ENCODE measurements around the gene BGN. TPM values are rescaled to one million over a fixed set of nuclear protein-coding genes. Genes with fewer than 3 reads are reported as not detected.

BGN gene
- total RNA-seq, 1 donor from 2014 or later = 0.56 TPM

DNA sequence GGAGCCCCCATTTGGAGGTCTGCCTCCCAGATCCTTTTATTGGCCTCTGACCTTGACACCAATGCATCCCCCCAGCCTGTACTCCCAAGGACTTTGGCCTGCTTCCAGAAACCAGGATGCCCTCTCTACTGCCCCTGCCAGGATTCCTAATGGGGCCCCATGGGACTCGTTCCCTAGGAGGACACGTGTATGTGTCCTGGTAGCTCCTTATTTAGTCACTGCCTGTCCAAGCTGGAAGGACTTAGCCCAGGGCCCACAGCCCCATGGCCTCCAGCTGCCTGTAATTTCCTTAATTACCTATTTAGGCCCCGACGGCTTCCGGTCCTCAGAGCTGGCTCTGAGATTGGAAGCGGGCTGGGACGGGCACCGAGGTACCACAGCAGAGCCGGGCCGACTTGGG is 32.0 kb downstream of the BGN start:
- H3K4me3 Mint-ChIP-seq (ENCODE audit: unreplicated experiment) = peak overlapping the region; percentile 64
- peaks cover 7% of the 10 kb centered on the region for H3K27me3 Mint-ChIP-seq (ENCODE audit: unreplicated experiment)
- no peak for DNase-seq
- no peaks in the 10 kb centered on the region for H3K36me3 Mint-ChIP-seq (ENCODE audit: unreplicated experiment)
- TF ChIP-seq, protein P1, sequence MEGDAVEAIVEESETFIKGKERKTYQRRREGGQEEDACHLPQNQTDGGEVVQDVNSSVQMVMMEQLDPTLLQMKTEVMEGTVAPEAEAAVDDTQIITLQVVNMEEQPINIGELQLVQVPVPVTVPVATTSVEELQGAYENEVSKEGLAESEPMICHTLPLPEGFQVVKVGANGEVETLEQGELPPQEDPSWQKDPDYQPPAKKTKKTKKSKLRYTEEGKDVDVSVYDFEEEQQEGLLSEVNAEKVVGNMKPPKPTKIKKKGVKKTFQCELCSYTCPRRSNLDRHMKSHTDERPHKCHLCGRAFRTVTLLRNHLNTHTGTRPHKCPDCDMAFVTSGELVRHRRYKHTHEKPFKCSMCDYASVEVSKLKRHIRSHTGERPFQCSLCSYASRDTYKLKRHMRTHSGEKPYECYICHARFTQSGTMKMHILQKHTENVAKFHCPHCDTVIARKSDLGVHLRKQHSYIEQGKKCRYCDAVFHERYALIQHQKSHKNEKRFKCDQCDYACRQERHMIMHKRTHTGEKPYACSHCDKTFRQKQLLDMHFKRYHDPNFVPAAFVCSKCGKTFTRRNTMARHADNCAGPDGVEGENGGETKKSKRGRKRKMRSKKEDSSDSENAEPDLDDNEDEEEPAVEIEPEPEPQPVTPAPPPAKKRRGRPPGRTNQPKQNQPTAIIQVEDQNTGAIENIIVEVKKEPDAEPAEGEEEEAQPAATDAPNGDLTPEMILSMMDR (IDR thresholded peaks at IDR 0.05; ENCODE audit: partially characterized antibody, unreplicated experiment) = no peak
- peaks cover 32% of the 10 kb centered on the region for H3K4me1 Mint-ChIP-seq (ENCODE audit: low read depth, unreplicated experiment)
- H3K27ac Mint-ChIP-seq (ENCODE audit: unreplicated experiment) = peak overlapping the region; percentile 97
- H3K9me3 Mint-ChIP-seq (ENCODE audit: unreplicated experiment) = peaks cover 9% of the 10 kb centered on the region

DNA sequence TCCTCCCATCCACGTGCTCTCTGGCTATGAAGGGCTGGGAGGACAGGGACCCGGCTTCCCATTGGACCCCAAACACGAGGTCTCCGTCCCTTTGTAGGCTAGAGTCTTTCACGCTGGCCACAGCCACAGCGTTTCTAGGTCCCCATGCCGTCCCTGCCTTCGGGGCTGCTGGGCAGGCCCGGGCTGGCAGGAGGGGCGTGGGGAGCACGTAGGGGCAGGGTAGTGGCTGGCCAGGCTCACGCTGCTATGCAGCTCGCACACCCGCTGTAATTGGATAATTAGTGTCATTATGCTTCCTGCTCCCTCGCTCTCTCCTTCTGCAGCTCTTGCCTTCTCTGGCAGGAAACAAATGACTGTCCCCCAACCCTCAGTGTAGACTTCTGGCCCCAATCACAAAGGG is 32.4 kb downstream of the BGN start:
- H3K4me1 Mint-ChIP-seq (ENCODE audit: low read depth, unreplicated experiment) = peaks cover 29% of the 10 kb centered on the region
- no peak for DNase-seq
- peak overlapping the region; percentile 89 for H3K27ac Mint-ChIP-seq (ENCODE audit: unreplicated experiment)
- H3K36me3 Mint-ChIP-seq (ENCODE audit: unreplicated experiment) = no peaks in the 10 kb centered on the region
- H3K9me3 Mint-ChIP-seq (ENCODE audit: unreplicated experiment) = peaks cover 9% of the 10 kb centered on the region
- H3K4me3 Mint-ChIP-seq (ENCODE audit: unreplicated experiment) = no peak overlapping the region
- TF ChIP-seq, protein P1 (IDR thresholded peaks at IDR 0.05; ENCODE audit: partially characterized antibody, unreplicated experiment) = no peak
- H3K27me3 Mint-ChIP-seq (ENCODE audit: unreplicated experiment) = peaks cover 7% of the 10 kb centered on the region

DNA sequence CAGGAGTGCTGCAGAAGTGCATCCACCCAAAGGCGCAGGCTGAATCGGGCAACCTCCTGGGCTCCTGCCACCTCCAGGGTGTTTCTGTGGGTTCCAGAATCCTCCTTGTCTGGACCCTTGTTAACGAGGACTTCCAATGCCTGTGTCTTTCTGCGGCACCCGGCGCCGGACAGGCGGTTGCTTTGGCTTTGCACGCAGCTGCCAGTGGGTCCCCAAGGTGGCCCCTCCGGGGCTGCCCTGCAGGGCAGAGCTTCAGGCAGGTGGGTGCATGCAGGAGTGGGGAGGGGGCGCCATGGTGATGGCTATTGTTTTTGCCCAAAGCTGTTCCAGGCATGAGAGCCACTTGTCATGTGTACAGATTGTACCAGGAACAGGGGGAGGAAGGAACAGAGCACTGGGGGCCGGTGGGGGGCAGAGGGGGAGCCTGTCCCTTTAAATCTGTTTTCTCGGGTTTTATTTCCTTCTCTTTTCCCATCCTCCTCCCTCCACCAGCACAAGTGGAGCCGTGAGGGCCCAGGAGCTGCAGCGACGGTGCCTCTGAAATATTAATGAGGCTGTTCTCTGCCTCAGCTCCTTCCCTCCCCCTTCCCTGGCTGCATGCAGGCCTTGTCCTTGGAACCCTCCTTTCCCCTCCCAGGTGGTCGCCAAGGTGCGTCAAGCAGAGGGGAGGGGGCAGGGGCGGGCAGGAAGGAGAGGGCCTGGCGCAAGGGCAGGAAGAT is 35.8 kb downstream of the BGN start:
- Mint-ChIP-seq H3K27me3 (ENCODE audit: unreplicated experiment) (peaks cover 4% of the 10 kb centered on the region), H3K4me1 (ENCODE audit: low read depth, unreplicated experiment) (peaks cover 16% of the 10 kb centered on the region), H3K9me3 (ENCODE audit: unreplicated experiment) (peaks cover 5% of the 10 kb centered on the region), H3K4me3 (ENCODE audit: unreplicated experiment) (peak overlapping the region; percentile 30), H3K36me3 (ENCODE audit: unreplicated experiment) (no peaks in the 10 kb centered on the region), H3K27ac (ENCODE audit: unreplicated experiment) (peak overlapping the region; percentile 52)
- TF ChIP-seq, protein P1 (IDR thresholded peaks at IDR 0.05; ENCODE audit: partially characterized antibody, unreplicated experiment) = no peak
- DNase-seq = peak; percentile 43

DNA sequence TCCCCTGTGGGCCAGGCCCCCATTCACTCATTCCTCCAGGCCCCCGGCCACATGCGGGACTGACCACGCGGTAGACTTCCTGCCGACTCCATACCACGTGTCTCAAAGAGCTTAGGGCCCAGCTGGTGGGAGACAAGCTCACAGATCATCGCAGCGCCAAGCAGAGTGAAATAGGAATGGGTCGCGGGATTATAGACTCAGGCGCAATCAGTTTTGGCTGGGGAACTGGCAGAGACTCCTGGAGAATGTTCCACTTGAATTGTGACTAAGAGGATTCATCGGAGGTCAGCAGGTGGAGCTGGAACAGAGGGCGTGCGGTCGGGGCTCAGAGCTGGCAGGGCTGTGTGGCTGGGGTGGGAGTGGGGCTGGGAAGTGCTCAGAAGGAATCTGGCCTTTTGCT is 38.3 kb downstream of the BGN start:
- Mint-ChIP-seq H3K27ac (ENCODE audit: unreplicated experiment) (no peak overlapping the region), H3K4me3 (ENCODE audit: unreplicated experiment) (no peak overlapping the region), H3K27me3 (ENCODE audit: unreplicated experiment) (peaks cover 4% of the 10 kb centered on the region), H3K9me3 (ENCODE audit: unreplicated experiment) (peaks cover 3% of the 10 kb centered on the region), H3K36me3 (ENCODE audit: unreplicated experiment) (no peaks in the 10 kb centered on the region), H3K4me1 (ENCODE audit: low read depth, unreplicated experiment) (peaks cover 9% of the 10 kb centered on the region)
- DNase-seq = no peak
- TF ChIP-seq, protein P1 (IDR thresholded peaks at IDR 0.05; ENCODE audit: partially characterized antibody, unreplicated experiment) = no peak

DNA sequence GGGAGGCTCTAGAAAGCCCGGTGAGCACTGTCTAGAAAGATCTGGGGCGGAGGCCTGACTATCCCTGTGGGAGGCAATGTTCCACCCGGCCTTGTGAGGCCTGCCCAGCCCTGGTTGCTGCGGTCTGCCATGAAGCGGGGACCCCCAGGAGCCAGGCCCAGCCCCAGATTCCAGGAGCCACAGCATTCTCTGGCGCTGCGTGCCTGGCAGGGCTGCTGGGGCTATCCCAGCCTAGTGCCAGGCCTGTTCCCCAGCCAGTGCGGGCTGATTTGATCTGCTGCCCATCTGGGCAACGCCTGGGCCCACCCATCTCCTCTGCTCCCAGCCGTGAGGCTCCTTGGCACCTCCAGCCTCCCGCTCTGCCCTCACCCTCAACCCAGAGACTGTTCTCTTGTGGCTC is 42.3 kb downstream of the BGN start:
- no peak for DNase-seq
- Mint-ChIP-seq H3K36me3 (ENCODE audit: unreplicated experiment) (no peaks in the 10 kb centered on the region), H3K27me3 (ENCODE audit: unreplicated experiment) (peaks cover 2% of the 10 kb centered on the region), H3K27ac (ENCODE audit: unreplicated experiment) (peak overlapping the region; percentile 93), H3K4me1 (ENCODE audit: low read depth, unreplicated experiment) (peaks cover 7% of the 10 kb centered on the region), H3K9me3 (ENCODE audit: unreplicated experiment) (peaks cover 8% of the 10 kb centered on the region), H3K4me3 (ENCODE audit: unreplicated experiment) (no peak overlapping the region)
- TF ChIP-seq, protein P1 (IDR thresholded peaks at IDR 0.05; ENCODE audit: partially characterized antibody, unreplicated experiment) = no peak

Measured in glutamatergic neuron (in vitro differentiated cells).